Adrenal gland (tissue), 5 donors: ENCODE measurements around the gene REG4.

Experiments used
- POLR2A ChIP-seq, 2 donors: fragments of 450-650 bp; IDR thresholded peaks; one replicate each; pipeline ENCODE4 v1.6.1; 2017; ENCODE audit warnings: antibody characterized with exemption in 2 of 2, mild to moderate bottlenecking in 2 of 2, moderate library complexity in 1 of 2
- TF ChIP-seq, protein P1 (sequence below), 6 experiments: fragments of 450-650 bp in 4 of 6; fragments of 200-600 bp in 2 of 6; sonication (generic) in 1 of 6; IDR thresholded peaks; 1 replicate in 5 of 6; 2 replicates in 1 of 6; pipeline versions ENCODE4 v1.5.1 to v1.8.0; 2016 to 2021; ENCODE audit warnings: antibody characterized with exemption in 6 of 6, mild to moderate bottlenecking in 2 of 6, moderate library complexity in 1 of 6
- donor health status: DM: no; HTN: no; CAD: no.

DNA sequence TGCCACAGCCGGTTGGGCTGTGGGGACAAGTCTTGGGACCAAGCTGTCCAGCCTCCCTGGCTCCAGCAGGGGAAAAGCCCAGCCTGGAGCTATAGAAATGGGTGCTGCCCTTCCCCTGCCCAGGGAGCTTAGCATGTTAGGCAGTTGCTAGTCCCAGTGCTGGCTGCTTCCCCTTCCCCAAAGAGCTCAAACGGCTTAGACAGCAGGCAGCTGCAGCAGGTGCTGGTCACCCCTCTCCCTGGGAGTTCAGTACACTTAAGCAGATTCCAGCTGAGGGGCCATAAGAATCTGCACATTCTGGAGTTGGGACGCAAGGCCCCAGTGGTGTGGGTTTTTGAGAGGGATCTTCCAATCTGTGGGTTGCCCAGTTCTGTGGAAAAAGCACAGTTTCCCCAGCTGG lies 11.1 kb upstream of the REG4 start:
- no peak for TF ChIP-seq POLR2A (IDR thresholded peaks at IDR 0.05)
- TF ChIP-seq, protein P1, sequence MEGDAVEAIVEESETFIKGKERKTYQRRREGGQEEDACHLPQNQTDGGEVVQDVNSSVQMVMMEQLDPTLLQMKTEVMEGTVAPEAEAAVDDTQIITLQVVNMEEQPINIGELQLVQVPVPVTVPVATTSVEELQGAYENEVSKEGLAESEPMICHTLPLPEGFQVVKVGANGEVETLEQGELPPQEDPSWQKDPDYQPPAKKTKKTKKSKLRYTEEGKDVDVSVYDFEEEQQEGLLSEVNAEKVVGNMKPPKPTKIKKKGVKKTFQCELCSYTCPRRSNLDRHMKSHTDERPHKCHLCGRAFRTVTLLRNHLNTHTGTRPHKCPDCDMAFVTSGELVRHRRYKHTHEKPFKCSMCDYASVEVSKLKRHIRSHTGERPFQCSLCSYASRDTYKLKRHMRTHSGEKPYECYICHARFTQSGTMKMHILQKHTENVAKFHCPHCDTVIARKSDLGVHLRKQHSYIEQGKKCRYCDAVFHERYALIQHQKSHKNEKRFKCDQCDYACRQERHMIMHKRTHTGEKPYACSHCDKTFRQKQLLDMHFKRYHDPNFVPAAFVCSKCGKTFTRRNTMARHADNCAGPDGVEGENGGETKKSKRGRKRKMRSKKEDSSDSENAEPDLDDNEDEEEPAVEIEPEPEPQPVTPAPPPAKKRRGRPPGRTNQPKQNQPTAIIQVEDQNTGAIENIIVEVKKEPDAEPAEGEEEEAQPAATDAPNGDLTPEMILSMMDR (IDR thresholded peaks at IDR 0.05), result no peak
